GM19395 (cell line): ENCODE data around the gene FAM114A1.
"Not testable (repeated sequence)": the region's sequence is repeated elsewhere in the genome, so short reads cannot be mapped to it uniquely, and the experiment has no call there.

Source experiments
- ATAC-seq: cut with Tn5 transposase; IDR thresholded peaks from one replicate; pipeline ENCODE4 v1.9.1; 2021; ENCODE audit warnings: mild to moderate bottlenecking, moderate library complexity; ENCODE audit not compliant: unreplicated experiment

FAM114A1 gene

GRCh38 chr4:38928974-38929373, 61.4 kb downstream of the FAM114A1 start:
- no peak for ATAC-seq

- no peak for ATAC-seq
Measured at GRCh38 chr4:38930204-38930603, 62.6 kb downstream of the FAM114A1 start.

- no peak for ATAC-seq
Measured at GRCh38 chr4:38930707-38931106, 63.1 kb downstream of the FAM114A1 start.

GRCh38 chr4:38931125-38931524, 63.5 kb downstream of the FAM114A1 start:
- no peak for ATAC-seq

- ATAC-seq, result no peak
Measured at GRCh38 chr4:38935391-38936073, 67.9 kb downstream of the FAM114A1 start.

GRCh38 chr4:38939165-38939564, 71.6 kb downstream of the FAM114A1 start:
- peak; percentile 94 for ATAC-seq

GRCh38 chr4:38940476-38940875, 72.9 kb downstream of the FAM114A1 start:
- no peak for ATAC-seq

GRCh38 chr4:38941906-38942305, 74.3 kb downstream of the FAM114A1 start:
- ATAC-seq, result not testable (repeated sequence)

- no peak for ATAC-seq
Measured at GRCh38 chr4:38943343-38943742, 75.7 kb downstream of the FAM114A1 start.

GRCh38 chr4:38944440-38944839, 76.8 kb downstream of the FAM114A1 start:
- ATAC-seq, result no peak

GRCh38 chr4:38946919-38947318, 79.3 kb downstream of the FAM114A1 start:
- no peak for ATAC-seq

GRCh38 chr4:38948551-38948950, 80.9 kb downstream of the FAM114A1 start:
- ATAC-seq, result no peak

GRCh38 chr4:38949411-38950051, 81.9 kb downstream of the FAM114A1 start:
- ATAC-seq, result no peak

- no peak for ATAC-seq
Measured at GRCh38 chr4:38950159-38950558, 82.6 kb downstream of the FAM114A1 start.

GRCh38 chr4:38950734-38951133, 83.1 kb downstream of the FAM114A1 start:
- ATAC-seq, result no peak

- ATAC-seq, result no peak
Measured at GRCh38 chr4:38951598-38951997, 84.0 kb downstream of the FAM114A1 start.

GRCh38 chr4:38952017-38952416, 84.4 kb downstream of the FAM114A1 start:
- no peak for ATAC-seq

- no peak for ATAC-seq
Measured at GRCh38 chr4:38954727-38955126, 87.1 kb downstream of the FAM114A1 start.

GRCh38 chr4:38955957-38956356, 88.4 kb downstream of the FAM114A1 start:
- no peak for ATAC-seq

- no peak for ATAC-seq
Measured at GRCh38 chr4:38957261-38957815, 89.7 kb downstream of the FAM114A1 start.

GRCh38 chr4:38957893-38958292, 90.3 kb downstream of the FAM114A1 start:
- ATAC-seq, result no peak

- no peak for ATAC-seq
Measured at GRCh38 chr4:38958453-38959190, 91.0 kb downstream of the FAM114A1 start.
